ENCODE measurements around the gene ST6GALNAC6. TPM values are rescaled to one million over a fixed set of nuclear protein-coding genes. Genes with fewer than 3 reads are reported as not detected.
A peak's percentile ranks its signal among the peaks of the same experiment; 100 is the strongest.

The ST6GALNAC6 gene
- total and polyA plus RNA-seq, 5 donors from 2014 or later = 43.7 to 136 (median 48.6) TPM

GRCh38 chr9:127895811-127896210, 3.6 kb downstream of the ST6GALNAC6 start:
- peak overlapping the region in 1 of 3 donors; percentile 38 for H3K27ac Mint-ChIP-seq
- Histone ChIP-seq H3K4me3 (ENCODE audit: low read depth, low read length) (no peak overlapping the region), H3K27me3 (ENCODE audit: control insufficient read depth, insufficient read depth, low read length) (no peaks in the 10 kb centered on the region), H3K4me1 (ENCODE audit: control insufficient read depth, insufficient read depth, low read length, poor library complexity, severe bottlenecking) (peaks cover 30% of the 10 kb centered on the region), H3K27ac (ENCODE audit: insufficient read depth, low read length, poor library complexity, severe bottlenecking) (no peak overlapping the region), H3K9me3 (ENCODE audit: control insufficient read depth in 2 of 2, low read length in 2 of 2) (peaks cover 6 to 28% of the 10 kb centered on the region in 2 experiments), H3K36me3 (ENCODE audit: control insufficient read depth, insufficient read depth, low read length) (peaks cover 46% of the 10 kb centered on the region)
- H3K27me3 Mint-ChIP-seq = no peaks in the 10 kb centered on the region
- peak overlapping the region in 2 of 4 donors; percentile 33 to 78 for H3K4me3 Mint-ChIP-seq
- no peak for ATAC-seq (ENCODE audit: low read depth in 2 of 2)
- H3K4me1 Mint-ChIP-seq = peaks cover 6 to 49% (median 11%) of the 10 kb centered on the region in 4 donors
- DNase-seq = no peak
- peaks cover 0 to 23% (median 0%) of the 10 kb centered on the region in 7 donors for H3K9me3 Mint-ChIP-seq
- peaks cover 44% of the 10 kb centered on the region for H3K36me3 Mint-ChIP-seq

- peaks cover 50% of the 10 kb centered on the region for H3K36me3 Mint-ChIP-seq
- peaks cover 0 to 23% (median 0%) of the 10 kb centered on the region in 7 donors for H3K9me3 Mint-ChIP-seq
- Histone ChIP-seq H3K36me3 (ENCODE audit: control insufficient read depth, insufficient read depth, low read length) (peaks cover 60% of the 10 kb centered on the region), H3K4me1 (ENCODE audit: control insufficient read depth, insufficient read depth, low read length, poor library complexity, severe bottlenecking) (peaks cover 16% of the 10 kb centered on the region), H3K27ac (ENCODE audit: insufficient read depth, low read length, poor library complexity, severe bottlenecking) (no peak overlapping the region), H3K9me3 (ENCODE audit: control insufficient read depth in 2 of 2, low read length in 2 of 2) (peaks cover 6 to 28% of the 10 kb centered on the region in 2 experiments), H3K27me3 (ENCODE audit: control insufficient read depth, insufficient read depth, low read length) (no peaks in the 10 kb centered on the region), H3K4me3 (ENCODE audit: low read depth, low read length) (no peak overlapping the region)
- H3K27me3 Mint-ChIP-seq = no peaks in the 10 kb centered on the region
- peaks cover 5 to 42% (median 10%) of the 10 kb centered on the region in 4 donors for H3K4me1 Mint-ChIP-seq
- H3K4me3 Mint-ChIP-seq = peak overlapping the region in 1 of 4 donors; percentile 60
- ATAC-seq (ENCODE audit: low read depth in 2 of 2) = no peak
- no peak for DNase-seq
- H3K27ac Mint-ChIP-seq = no peak overlapping the region
Measured at GRCh38 chr9:127893392-127893791, 6.0 kb downstream of the ST6GALNAC6 start.

GRCh38 chr9:127892831-127893230, 6.6 kb downstream of the ST6GALNAC6 start:
- H3K36me3 ChIP-seq (ENCODE audit: control insufficient read depth, insufficient read depth, low read length) = peaks cover 61% of the 10 kb centered on the region
- H3K9me3 ChIP-seq (ENCODE audit: control insufficient read depth in 2 of 2, low read length in 2 of 2) = peaks cover 6 to 28% of the 10 kb centered on the region in 2 experiments
- Mint-ChIP-seq H3K4me3 (peak overlapping the region in 1 of 4 donors; percentile 73), H3K9me3 (peaks cover 0 to 23% (median 0%) of the 10 kb centered on the region in 7 donors), H3K36me3 (peaks cover 51% of the 10 kb centered on the region), H3K4me1 (peaks cover 4 to 38% (median 11%) of the 10 kb centered on the region in 4 donors), H3K27ac (peak overlapping the region in 2 of 3 donors; percentile 60 to 70), H3K27me3 (no peaks in the 10 kb centered on the region)
- DNase-seq (no peak), ATAC-seq (ENCODE audit: low read depth in 2 of 2) (no peak)
- no peak overlapping the region for H3K4me3 ChIP-seq (ENCODE audit: low read depth, low read length)
- H3K27ac ChIP-seq (ENCODE audit: insufficient read depth, low read length, poor library complexity, severe bottlenecking) = no peak overlapping the region
- no peaks in the 10 kb centered on the region for H3K27me3 ChIP-seq (ENCODE audit: control insufficient read depth, insufficient read depth, low read length)
- peaks cover 11% of the 10 kb centered on the region for H3K4me1 ChIP-seq (ENCODE audit: control insufficient read depth, insufficient read depth, low read length, poor library complexity, severe bottlenecking)

- DNase-seq (no peak), ATAC-seq (ENCODE audit: low read depth in 2 of 2) (no peak)
- peaks cover 6 to 24% (median 11%) of the 10 kb centered on the region in 4 donors for H3K4me1 Mint-ChIP-seq
- peaks cover 0 to 18% (median 0%) of the 10 kb centered on the region in 7 donors for H3K9me3 Mint-ChIP-seq
- Histone ChIP-seq H3K27me3 (ENCODE audit: control insufficient read depth, insufficient read depth, low read length) (no peaks in the 10 kb centered on the region), H3K27ac (ENCODE audit: insufficient read depth, low read length, poor library complexity, severe bottlenecking) (no peak overlapping the region), H3K4me3 (ENCODE audit: low read depth, low read length) (no peak overlapping the region), H3K4me1 (ENCODE audit: control insufficient read depth, insufficient read depth, low read length, poor library complexity, severe bottlenecking) (peaks cover 3% of the 10 kb centered on the region), H3K9me3 (ENCODE audit: control insufficient read depth in 2 of 2, low read length in 2 of 2) (peaks cover 3 to 20% of the 10 kb centered on the region in 2 experiments), H3K36me3 (ENCODE audit: control insufficient read depth, insufficient read depth, low read length) (peaks cover 77% of the 10 kb centered on the region)
- H3K27ac Mint-ChIP-seq = no peak overlapping the region
- H3K36me3 Mint-ChIP-seq = peaks cover 53% of the 10 kb centered on the region
- no peak overlapping the region for H3K4me3 Mint-ChIP-seq
- H3K27me3 Mint-ChIP-seq = no peaks in the 10 kb centered on the region
Measured at GRCh38 chr9:127890053-127890452, 9.3 kb downstream of the ST6GALNAC6 start.

- H3K27ac Mint-ChIP-seq = peak overlapping the region in 1 of 3 donors; percentile 48
Measured at GRCh38 chr9:127887792-127888191, 11.6 kb downstream of the ST6GALNAC6 start.

GRCh38 chr9:127886401-127886972, 12.9 kb downstream of the ST6GALNAC6 start:
- Histone ChIP-seq H3K36me3 (ENCODE audit: control insufficient read depth, insufficient read depth, low read length) (peaks cover 50% of the 10 kb centered on the region), H3K27ac (ENCODE audit: insufficient read depth, low read length, poor library complexity, severe bottlenecking) (no peak overlapping the region), H3K9me3 (ENCODE audit: control insufficient read depth in 2 of 2, low read length in 2 of 2) (no peaks in the 10 kb centered on the region), H3K27me3 (ENCODE audit: control insufficient read depth, insufficient read depth, low read length) (no peaks in the 10 kb centered on the region), H3K4me3 (ENCODE audit: low read depth, low read length) (no peak overlapping the region), H3K4me1 (ENCODE audit: control insufficient read depth, insufficient read depth, low read length, poor library complexity, severe bottlenecking) (peaks cover 3% of the 10 kb centered on the region)
- peaks cover 0 to 22% (median 6%) of the 10 kb centered on the region in 4 donors for H3K4me1 Mint-ChIP-seq
- no peaks in the 10 kb centered on the region for H3K27me3 Mint-ChIP-seq
- peak overlapping the region in 1 of 3 donors; percentile 62 for H3K27ac Mint-ChIP-seq
- ATAC-seq (ENCODE audit: low read depth in 2 of 2) (no peak), DNase-seq (no peak)
- H3K4me3 Mint-ChIP-seq = no peak overlapping the region
- peaks cover 29% of the 10 kb centered on the region for H3K36me3 Mint-ChIP-seq
- no peaks in the 10 kb centered on the region for H3K9me3 Mint-ChIP-seq

More at GRCh38 chr9:127887792-127888191, 11.6 kb downstream of the ST6GALNAC6 start:
- H3K4me3 Mint-ChIP-seq = no peak overlapping the region
- no peak overlapping the region for H3K4me3 ChIP-seq (ENCODE audit: low read depth, low read length)
- peaks cover 58% of the 10 kb centered on the region for H3K36me3 ChIP-seq (ENCODE audit: control insufficient read depth, insufficient read depth, low read length)
- no peaks in the 10 kb centered on the region for H3K9me3 ChIP-seq (ENCODE audit: control insufficient read depth in 2 of 2, low read length in 2 of 2)
- H3K27me3 ChIP-seq (ENCODE audit: control insufficient read depth, insufficient read depth, low read length) = no peaks in the 10 kb centered on the region
- H3K27me3 Mint-ChIP-seq = no peaks in the 10 kb centered on the region
- no peak overlapping the region for H3K27ac ChIP-seq (ENCODE audit: insufficient read depth, low read length, poor library complexity, severe bottlenecking)
- H3K4me1 ChIP-seq (ENCODE audit: control insufficient read depth, insufficient read depth, low read length, poor library complexity, severe bottlenecking) = peaks cover 3% of the 10 kb centered on the region
- no peak for ATAC-seq (ENCODE audit: low read depth in 2 of 2)
- peaks cover 6 to 23% (median 8%) of the 10 kb centered on the region in 4 donors for H3K4me1 Mint-ChIP-seq
- peaks cover 0 to 3% (median 0%) of the 10 kb centered on the region in 7 donors for H3K9me3 Mint-ChIP-seq
- no peak for DNase-seq
- peaks cover 35% of the 10 kb centered on the region for H3K36me3 Mint-ChIP-seq

GRCh38 chr9:127885508-127886281, 13.7 kb downstream of the ST6GALNAC6 start:
- H3K4me3 Mint-ChIP-seq = no peak overlapping the region
- H3K4me1 Mint-ChIP-seq = peaks cover 0 to 18% (median 6%) of the 10 kb centered on the region in 4 donors
- Histone ChIP-seq H3K36me3 (ENCODE audit: control insufficient read depth, insufficient read depth, low read length) (peaks cover 45% of the 10 kb centered on the region), H3K9me3 (ENCODE audit: control insufficient read depth in 2 of 2, low read length in 2 of 2) (no peaks in the 10 kb centered on the region), H3K4me3 (ENCODE audit: low read depth, low read length) (no peak overlapping the region), H3K27me3 (ENCODE audit: control insufficient read depth, insufficient read depth, low read length) (no peaks in the 10 kb centered on the region), H3K4me1 (ENCODE audit: control insufficient read depth, insufficient read depth, low read length, poor library complexity, severe bottlenecking) (peaks cover 3% of the 10 kb centered on the region), H3K27ac (ENCODE audit: insufficient read depth, low read length, poor library complexity, severe bottlenecking) (no peak overlapping the region)
- H3K36me3 Mint-ChIP-seq = peaks cover 29% of the 10 kb centered on the region
- ATAC-seq (ENCODE audit: low read depth in 2 of 2) (no peak), DNase-seq (no peak)
- H3K27me3 Mint-ChIP-seq = no peaks in the 10 kb centered on the region
- H3K9me3 Mint-ChIP-seq = no peaks in the 10 kb centered on the region
- peak overlapping the region in 2 of 3 donors; percentile 59 to 90 for H3K27ac Mint-ChIP-seq
